Astrocyte of the spinal cord (primary cell): ENCODE results near the gene ELL3.
A peak's percentile ranks its signal among the peaks of the same experiment; 100 is the strongest.
"Not testable (repeated sequence)": the region's sequence is repeated elsewhere in the genome, so short reads cannot be mapped to it uniquely, and the experiment has no call there.

Experiments used
- DNase-seq: peaks from one replicate; pipeline ENCODE4 v3.0.0; 2011; ENCODE audit warnings: low read depth, low spot score
- H3K4me3 ChIP-seq: 2 replicates; pipeline ENCODE4 v1.5.1; 2011; ENCODE audit warnings: low read depth, mild to moderate bottlenecking, low read length, moderate library complexity
- CTCF ChIP-seq: IDR thresholded peaks from 2 replicates; pipeline ENCODE4 v1.5.1; 2012; ENCODE audit warnings: low read depth, mild to moderate bottlenecking, low read length, inconsistent platforms
- in situ Hi-C: cut with HindIII; loops from 2 replicates; pipeline ENCODE4 v1.10.0; 2017; ENCODE audit warnings: low sequenced_read_pairs

Gene ELL3

GRCh38 chr15:43749690-43750345, 26.9 kb downstream of the ELL3 start:
- peak; percentile 7 for DNase-seq
- TF ChIP-seq CTCF: no peak
- no peak overlapping the region for H3K4me3 ChIP-seq
- in situ Hi-C loops: no loop called here

GRCh38 chr15:43748376-43748775, 28.4 kb downstream of the ELL3 start:
- no peak overlapping the region for H3K4me3 ChIP-seq
- TF ChIP-seq CTCF: no peak
- in situ Hi-C loops: no loop called here
- peak; percentile 6 for DNase-seq

DNA sequence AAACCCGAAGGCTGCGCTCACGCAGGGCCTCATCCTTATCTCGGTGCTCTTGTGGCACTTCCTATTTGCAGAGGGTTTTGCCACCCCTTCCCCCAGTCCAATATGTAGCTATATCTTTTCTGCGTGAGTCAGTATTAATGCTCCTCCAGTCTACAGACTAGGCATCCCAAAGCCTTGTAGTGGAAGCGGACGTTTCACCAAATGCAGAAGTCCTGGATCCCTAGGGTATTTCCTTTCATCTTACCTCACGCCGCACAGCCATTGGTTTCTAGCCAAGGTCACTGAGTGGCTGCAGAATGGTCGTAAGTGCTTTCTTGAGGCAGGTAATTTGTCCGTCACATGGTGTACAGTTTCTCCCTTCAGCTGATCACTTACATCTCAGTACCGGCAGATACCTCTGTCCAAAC, 29.9 kb downstream of the ELL3 start:
- peak; percentile 43 for DNase-seq
- peak overlapping the region; percentile 85 for H3K4me3 ChIP-seq
- in situ Hi-C loops: not testable (repeated sequence)

DNA sequence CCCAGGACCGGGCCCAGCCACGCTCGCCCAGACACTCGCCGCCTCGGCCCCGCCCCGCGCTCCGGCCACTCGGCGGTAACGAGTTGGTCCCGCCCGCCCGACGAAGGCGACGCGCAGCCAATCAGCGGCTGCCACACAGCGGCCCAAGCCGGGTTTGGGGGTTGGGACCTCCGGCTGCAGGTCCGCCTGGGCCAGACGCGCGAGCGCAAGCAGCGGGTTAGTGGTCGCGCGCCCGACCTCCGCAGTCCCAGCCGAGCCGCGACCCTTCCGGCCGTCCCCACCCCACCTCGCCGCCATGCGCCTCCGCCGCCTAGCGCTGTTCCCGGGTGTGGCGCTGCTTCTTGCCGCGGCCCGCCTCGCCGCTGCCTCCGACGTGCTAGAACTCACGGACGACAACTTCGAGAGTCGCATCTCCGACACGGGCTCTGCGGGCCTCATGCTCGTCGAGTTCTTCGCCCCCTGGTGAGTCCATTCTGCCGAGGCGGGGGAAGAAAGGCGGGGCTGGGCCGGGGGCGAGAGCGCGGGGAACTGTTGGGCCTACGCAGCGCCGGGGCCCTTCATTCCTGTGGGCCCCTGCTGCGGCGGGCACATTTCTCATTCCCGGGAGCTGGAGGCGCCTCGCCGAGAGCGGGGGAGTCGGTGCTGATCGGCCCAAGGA, 30.4 kb downstream of the ELL3 start, which contains the start of gene PDIA3:
Gene PDIA3 (plus strand): TSS at position 194 of the 658 bp plus-strand sequence. CDS start 102 bp downstream, at position 296.
- in situ Hi-C loops: not testable (repeated sequence)
- peak within 1 kb of the TSS; percentile 85 for H3K4me3 ChIP-seq
- DNase-seq: peak; percentile 90

- no peak overlapping the region for H3K4me3 ChIP-seq
- in situ Hi-C loops: no loop called here
- no peak for TF ChIP-seq CTCF
- no peak for DNase-seq
Measured at GRCh38 chr15:43735416-43735815, 41.4 kb downstream of the ELL3 start.

GRCh38 chr15:43728053-43728725, 48.6 kb downstream of the ELL3 start:
- H3K4me3 ChIP-seq, in situ Hi-C loops: not testable (repeated sequence)
- DNase-seq: peak; percentile 6

DNA sequence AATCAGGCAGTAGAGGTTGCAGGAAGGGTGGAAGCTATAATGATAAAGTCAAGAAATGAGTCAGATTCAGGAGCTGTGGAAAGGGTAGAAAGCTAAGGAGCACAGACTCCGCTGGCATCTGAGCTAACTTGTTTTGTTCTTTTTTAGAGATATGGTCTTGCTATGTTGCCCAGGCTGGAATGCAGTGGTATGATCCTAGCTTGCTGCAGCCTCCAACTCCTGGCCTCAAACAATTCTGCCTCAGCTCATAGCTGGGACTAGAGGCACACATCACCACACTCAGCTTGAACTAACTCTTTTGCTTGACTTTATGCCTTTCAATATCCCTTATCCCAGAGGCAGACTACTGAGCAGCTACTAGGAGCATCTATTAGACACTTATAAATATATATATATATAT, 50.5 kb downstream of the ELL3 start:
- DNase-seq, in situ Hi-C loops: not testable (repeated sequence)

GRCh38 chr15:43723151-43723550, 53.6 kb downstream of the ELL3 start:
- no peak for DNase-seq
- H3K4me3 ChIP-seq: no peak overlapping the region
- TF ChIP-seq CTCF: no peak
- in situ Hi-C loops: no loop called here

More for the DNA sequence above, 50.5 kb downstream of the ELL3 start:
- H3K4me3 ChIP-seq: not testable (repeated sequence)
